GM12872 (cell line): ENCODE measurements around the gene RMI1.

Source experiments
- CTCF ChIP-seq: IDR thresholded peaks from 3 replicates; pipeline ENCODE4 v1.5.1; 2011; ENCODE audit warnings: low read depth, mild to moderate bottlenecking, low read length, moderate library complexity; ENCODE audit not compliant: insufficient read depth

RMI1 gene

GRCh38 chr9:84024041-84024575 is 43.5 kb downstream of the RMI1 start:
- no peak for TF ChIP-seq CTCF

- TF ChIP-seq CTCF: no peak
Observed at GRCh38 chr9:84027201-84027600, 46.6 kb downstream of the RMI1 start.

- TF ChIP-seq CTCF: no peak
Observed at GRCh38 chr9:84031534-84031933, 50.9 kb downstream of the RMI1 start.

- TF ChIP-seq CTCF: no peak
Observed at GRCh38 chr9:84045481-84046097, 65.0 kb downstream of the RMI1 start.
